ENCODE measurements around the gene DMXL1. TPM values are rescaled to one million over a fixed set of nuclear protein-coding genes. Genes with fewer than 3 reads are reported as not detected.

DMXL1 gene
- total and polyA plus RNA-seq, 4 donors = 4.3 to 38.1 (median 25.1) TPM

DNA sequence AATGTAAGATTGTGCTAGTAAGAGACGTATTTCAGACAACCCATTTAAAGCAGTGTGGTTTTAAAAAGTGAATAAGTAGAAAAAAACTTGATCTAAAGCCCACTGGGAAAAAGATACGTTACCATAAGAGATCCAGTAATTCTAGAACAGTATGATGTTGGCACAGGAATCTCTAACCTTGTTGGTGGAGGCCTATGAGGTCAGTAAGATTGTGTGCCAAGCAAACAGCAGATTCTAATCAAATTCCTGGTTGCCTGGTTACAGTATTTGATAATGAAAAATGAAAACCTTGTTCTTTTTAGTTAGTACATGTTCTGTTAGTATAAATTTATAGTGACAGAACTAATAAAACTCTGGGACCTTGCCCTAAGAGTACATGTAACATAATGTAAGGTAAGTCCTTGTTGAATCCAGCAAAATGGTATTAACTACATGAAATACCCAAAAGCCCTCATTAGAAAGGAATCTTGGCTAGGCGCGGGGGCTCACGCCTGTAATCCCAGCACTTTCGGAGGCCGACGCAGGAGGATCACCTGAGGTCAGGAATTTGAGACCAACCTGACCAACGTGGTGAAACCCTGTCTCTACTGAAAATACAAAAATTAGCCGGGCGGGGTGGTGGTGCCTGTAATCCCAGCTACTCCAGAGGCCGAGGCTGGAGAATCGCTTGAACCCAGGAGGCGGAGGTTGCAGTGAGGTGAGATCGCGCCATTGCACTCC lies 33.2 kb upstream of the DMXL1 start:
- 88% methylated on average over 16 of the region's 16 CpGs for WGBS

GRCh38 chr5:119048246-119048645 lies 22.6 kb upstream of the DMXL1 start:
- DNase-seq (ENCODE audit: low spot score) = no peak
- TF ChIP-seq RXRA (IDR thresholded peaks at IDR 0.05) (no peak), YY1 (IDR thresholded peaks at IDR 0.05) (no peak), EGR1 (IDR thresholded peaks at IDR 0.05; ENCODE audit: low read depth in 2 of 2) (no peak), HNF4G (IDR thresholded peaks at IDR 0.05) (no peak), GABPA (IDR thresholded peaks at IDR 0.05 in 1 of 2, conservative IDR thresholded peaks at IDR 0.05 in 1 of 2) (no peak), FOXA1 (IDR thresholded peaks at IDR 0.05) (no peak), JUND (IDR thresholded peaks at IDR 0.05) (no peak), RAD21 (IDR thresholded peaks at IDR 0.05) (no peak), REST (IDR thresholded peaks at IDR 0.05) (no peak), SP1 (IDR thresholded peaks at IDR 0.05) (no peak), NR2F2 (IDR thresholded peaks at IDR 0.05) (no peak), TAF1 (conservative IDR thresholded peaks at IDR 0.05) (no peak), HNF4A (conservative IDR thresholded peaks at IDR 0.05) (no peak), CTCF (IDR thresholded peaks at IDR 0.05; ENCODE audit: low read depth, low read length, missing input control) (no peak), ZBTB33 (IDR thresholded peaks at IDR 0.05) (no peak)
- TF ChIP-seq, protein P1, sequence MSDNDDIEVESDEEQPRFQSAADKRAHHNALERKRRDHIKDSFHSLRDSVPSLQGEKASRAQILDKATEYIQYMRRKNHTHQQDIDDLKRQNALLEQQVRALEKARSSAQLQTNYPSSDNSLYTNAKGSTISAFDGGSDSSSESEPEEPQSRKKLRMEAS (IDR thresholded peaks at IDR 0.05) = no peak
- TF ChIP-seq, protein P2, sequence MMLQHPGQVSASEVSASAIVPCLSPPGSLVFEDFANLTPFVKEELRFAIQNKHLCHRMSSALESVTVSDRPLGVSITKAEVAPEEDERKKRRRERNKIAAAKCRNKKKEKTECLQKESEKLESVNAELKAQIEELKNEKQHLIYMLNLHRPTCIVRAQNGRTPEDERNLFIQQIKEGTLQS (IDR thresholded peaks at IDR 0.05) = no peak
- WGBS = 88% methylated on average over 2 of the region's 2 CpGs

More for the DNA sequence above, 33.2 kb upstream of the DMXL1 start:
- TF ChIP-seq NR2F2 (IDR thresholded peaks at IDR 0.05) = no peak
- TF ChIP-seq ZBTB33 (IDR thresholded peaks at IDR 0.05) = no peak
- no peak for DNase-seq (ENCODE audit: low spot score)
- Histone ChIP-seq H3K4me1 (ENCODE audit: control insufficient read depth in 4 of 4, insufficient read depth in 4 of 4, low read length in 3 of 4) (peaks cover 0 to 3% (median 0%) of the 10 kb centered on the region in 4 donors), H3K9ac (ENCODE audit: low read depth in 1 of 2, low read length in 2 of 2) (no peak overlapping the region), H3K4me3 (ENCODE audit: low read depth in 1 of 3, low read length in 3 of 3) (no peak overlapping the region), H3K36me3 (ENCODE audit: control insufficient read depth in 4 of 4, insufficient read depth in 3 of 4, low read depth in 1 of 4, low read length in 3 of 4) (no peaks in the 10 kb centered on the region), H3K9me3 (ENCODE audit: control insufficient read depth in 4 of 4, low read length in 3 of 4) (no peaks in the 10 kb centered on the region), H3K27me3 (ENCODE audit: control insufficient read depth in 4 of 4, insufficient read depth in 4 of 4, low read length in 3 of 4) (no peaks in the 10 kb centered on the region), H3K27ac (ENCODE audit: low read depth in 1 of 2, low read length in 2 of 2) (no peak overlapping the region)

More at GRCh38 chr5:119048246-119048645, 22.6 kb upstream of the DMXL1 start:
- no peaks in the 10 kb centered on the region for H3K27me3 ChIP-seq (ENCODE audit: control insufficient read depth in 4 of 4, insufficient read depth in 4 of 4, low read length in 3 of 4)
- H3K4me3 ChIP-seq (ENCODE audit: low read depth in 1 of 3, low read length in 3 of 3) = no peak overlapping the region
- no peaks in the 10 kb centered on the region for H3K4me1 ChIP-seq (ENCODE audit: control insufficient read depth in 4 of 4, insufficient read depth in 4 of 4, low read length in 3 of 4)
- no peak overlapping the region for H3K27ac ChIP-seq (ENCODE audit: low read depth in 1 of 2, low read length in 2 of 2)
- H3K9ac ChIP-seq (ENCODE audit: low read depth in 1 of 2, low read length in 2 of 2) = no peak overlapping the region
- H3K9me3 ChIP-seq (ENCODE audit: control insufficient read depth in 4 of 4, low read length in 3 of 4) = no peaks in the 10 kb centered on the region
- no peaks in the 10 kb centered on the region for H3K36me3 ChIP-seq (ENCODE audit: control insufficient read depth in 4 of 4, insufficient read depth in 3 of 4, low read depth in 1 of 4, low read length in 3 of 4)

Data from liver (tissue), 9 donors.